H1 (cell line): Measurements from ENCODE around the gene EVI5. TPM values are rescaled to one million over a fixed set of nuclear protein-coding genes. Genes with fewer than 3 reads are reported as not detected.

ENCODE experiments used
- CTCF ChIA-PET: fragments of 300-600 bp; sonication (Branson Sonifier 250); formaldehyde crosslinking; loops from one replicate; lab custom pipeline; 2021; ENCODE audit not compliant: partially characterized antibody; lab: Charles Lee
- POLR2A ChIA-PET: fragments of 300-600 bp; sonication (Branson Sonifier 250); formaldehyde crosslinking; loops from one replicate; lab custom pipeline; 2021; ENCODE audit warnings: inconsistent platforms; ENCODE audit not compliant: partially characterized antibody; lab: Charles Lee
- DNase-seq, 2 experiments: peaks; one replicate each; pipeline versions ENCODE4 v3.0.0 to v3.0.0-alpha.2; 2010 to 2022; ENCODE audit warnings: low spot score in 2 of 2, low read depth in 1 of 2, mixed read lengths in 1 of 2
- FAIRE-seq: peaks from 2 replicates; lab custom pipeline; 2011; peaks lifted over from hg19 to GRCh38; lab: Jason Lieb, UNC
- H2AFZ ChIP-seq: 2 replicates; pipeline ENCODE4 v1.8.1; 2012; ENCODE audit warnings: low read length, inconsistent platforms
- H2AK5ac ChIP-seq: 2 replicates; pipeline ENCODE4 v1.6.1; 2013; ENCODE audit warnings: low read depth, low read length
- H2BK120ac ChIP-seq: replicated peaks from 2 replicates; pipeline ENCODE3; 2013; ENCODE audit warnings: low read depth, low read length, inconsistent platforms
- H2BK12ac ChIP-seq: 2 replicates; pipeline ENCODE4 v1.6.1; 2013; ENCODE audit warnings: low read depth, low read length
- H2BK15ac ChIP-seq: 2 replicates; pipeline ENCODE4 v1.6.1; 2013; ENCODE audit warnings: low read length
- H2BK20ac ChIP-seq: 2 replicates; pipeline ENCODE4 v1.6.1; 2013; ENCODE audit warnings: low read length
- H2BK5ac ChIP-seq: 2 replicates; pipeline ENCODE4 v1.6.1; 2013; ENCODE audit warnings: low read depth, low read length
- H3K14ac ChIP-seq: 2 replicates; pipeline ENCODE4 v1.6.1; 2013; ENCODE audit warnings: inconsistent platforms; ENCODE audit not compliant: insufficient read length
- H3K18ac ChIP-seq: 2 replicates; pipeline ENCODE4 v1.6.1; 2013; ENCODE audit warnings: low read length; ENCODE audit errors: extremely low read depth
- H3K23ac ChIP-seq: 2 replicates; pipeline ENCODE4 v1.6.1; 2013; ENCODE audit warnings: inconsistent platforms; ENCODE audit not compliant: insufficient read length
- H3K23me2 ChIP-seq: 2 replicates; pipeline ENCODE4 v1.6.1; 2013; ENCODE audit warnings: low read depth, low read length
- H3K27ac ChIP-seq: 2 replicates; pipeline ENCODE4 v1.6.1; 2011; ENCODE audit warnings: low read depth, low read length, inconsistent platforms
- H3K27me3 ChIP-seq, 4 experiments: replicated peaks in 1 of 4; 1 replicate in 1 of 4; 2 replicates in 3 of 4; pipeline versions ENCODE4 v1.6.1 to v1.8.1; 2011 to 2013; ENCODE audit warnings: low read length in 3 of 4, mild to moderate bottlenecking in 3 of 4, inconsistent platforms in 2 of 4, mixed read lengths in 2 of 4, moderate library complexity in 1 of 4; ENCODE audit not compliant: control insufficient read depth in 3 of 4, insufficient read depth in 3 of 4; ENCODE audit errors: extremely low read depth in 1 of 4
- H3K36me3 ChIP-seq, 4 experiments: 2 replicates each; pipeline versions ENCODE4 v1.6.1 to v1.8.1; 2011 to 2013; ENCODE audit warnings: mild to moderate bottlenecking in 4 of 4, low read length in 3 of 4, moderate library complexity in 2 of 4, control low read depth in 1 of 4, inconsistent platforms in 1 of 4; ENCODE audit not compliant: insufficient read depth in 4 of 4, control insufficient read depth in 2 of 4
- H3K4ac ChIP-seq: replicated peaks from 2 replicates; pipeline ENCODE3; 2013; ENCODE audit warnings: low read length, low read depth, mixed read lengths, inconsistent platforms; ENCODE audit not compliant: insufficient read length
- H3K4me1 ChIP-seq, 4 experiments: replicated peaks in 1 of 4; 1 replicate in 1 of 4; 2 replicates in 3 of 4; pipeline versions ENCODE4 v1.6.1 to v1.8.1; 2011 to 2013; ENCODE audit warnings: low read length in 3 of 4, inconsistent platforms in 2 of 4, mixed read lengths in 1 of 4; ENCODE audit not compliant: insufficient read depth in 4 of 4, control insufficient read depth in 3 of 4
- H3K4me2 ChIP-seq, 2 experiments: 2 replicates each; pipeline versions ENCODE4 v1.6.1 to v1.8.1; 2011 to 2013; ENCODE audit warnings: low read depth in 2 of 2, low read length in 2 of 2, control low read depth in 1 of 2, inconsistent platforms in 1 of 2, mild to moderate bottlenecking in 1 of 2; ENCODE audit not compliant: insufficient read depth in 1 of 2
- H3K4me3 ChIP-seq, 4 experiments: fragments of 200-600, 300-600 bp in 1 of 4; sonication (generic), shearing (Covaris generic), sonication (Bioruptor Twin) in 1 of 4; 2 replicates each; pipeline versions ENCODE4 v1.5.1 to v1.8.1; 2011 to 2016; ENCODE audit warnings: low read length in 4 of 4, low read depth in 3 of 4, control low read depth in 2 of 4, inconsistent platforms in 2 of 4, mild to moderate bottlenecking in 2 of 4, mixed read lengths in 1 of 4, moderate library complexity in 1 of 4; ENCODE audit not compliant: insufficient read depth in 2 of 4; ENCODE audit errors: extremely low read depth in 1 of 4
- H3K56ac ChIP-seq: replicated peaks from 2 replicates; pipeline ENCODE3; 2013; ENCODE audit warnings: low read depth, mild to moderate bottlenecking, mixed read lengths, low read length, inconsistent platforms; ENCODE audit not compliant: insufficient read length
- H3K79me1 ChIP-seq: 2 replicates; pipeline ENCODE4 v1.6.1; 2013; ENCODE audit warnings: low read depth, low read length, control low read depth
- H3K79me2 ChIP-seq, 2 experiments: 2 replicates each; pipeline versions ENCODE4 v1.6.1 to v1.8.1; 2012 to 2013; ENCODE audit warnings: low read length in 2 of 2, mild to moderate bottlenecking in 2 of 2, inconsistent platforms in 1 of 2; ENCODE audit not compliant: insufficient read depth in 2 of 2, control insufficient read depth in 1 of 2
- H3K9ac ChIP-seq, 4 experiments: replicated peaks in 1 of 4; 1 replicate in 1 of 4; 2 replicates in 3 of 4; pipeline versions ENCODE4 v1.6.1 to v1.8.1; 2011 to 2013; ENCODE audit warnings: low read depth in 3 of 4, low read length in 3 of 4, control low read depth in 2 of 4, mild to moderate bottlenecking in 2 of 4, moderate library complexity in 2 of 4, inconsistent platforms in 1 of 4; ENCODE audit errors: extremely low read depth in 1 of 4
- H3K9me3 ChIP-seq, 2 experiments: 2 replicates each; pipeline versions ENCODE4 v1.6.1 to v1.8.1; 2012 to 2013; ENCODE audit warnings: mild to moderate bottlenecking in 2 of 2, moderate library complexity in 2 of 2, control low read depth in 1 of 2, inconsistent platforms in 1 of 2, low read depth in 1 of 2, low read length in 1 of 2, mixed read lengths in 1 of 2; ENCODE audit not compliant: insufficient read depth in 2 of 2
- H4K20me1 ChIP-seq, 2 experiments: replicated peaks in 1 of 2; 2 replicates each; pipeline versions ENCODE3 to v1.8.1; 2011 to 2013; ENCODE audit warnings: inconsistent platforms in 2 of 2, low read length in 2 of 2, mild to moderate bottlenecking in 1 of 2; ENCODE audit not compliant: insufficient read depth in 2 of 2, control insufficient read depth in 1 of 2
- H4K5ac ChIP-seq: 2 replicates; pipeline ENCODE4 v1.6.1; 2013; ENCODE audit warnings: low read length, low read depth, mixed read lengths, inconsistent platforms; ENCODE audit not compliant: insufficient read length
- H4K8ac ChIP-seq: 2 replicates; pipeline ENCODE4 v1.8.0; 2013; ENCODE audit warnings: mild to moderate bottlenecking, moderate library complexity, low read length, inconsistent platforms; ENCODE audit not compliant: insufficient read depth; ENCODE audit errors: extremely low read depth
- H4K91ac ChIP-seq: replicated peaks from 2 replicates; pipeline ENCODE3; 2013; ENCODE audit warnings: low read length, mixed read lengths, inconsistent platforms; ENCODE audit not compliant: insufficient read length
- E2F6 ChIP-seq: IDR thresholded peaks from 2 replicates; pipeline ENCODE4 v1.6.1; 2012; ENCODE audit warnings: inconsistent platforms
- EZH2 ChIP-seq: fragments of 200-600 bp; sonication (generic); IDR thresholded peaks from 2 replicates; pipeline ENCODE4 v1.7.1; 2012; ENCODE audit warnings: low read depth, mild to moderate bottlenecking, moderate library complexity, low read length, inconsistent platforms; ENCODE audit not compliant: severe bottlenecking
- KDM4A ChIP-seq: IDR thresholded peaks from one replicate; pipeline ENCODE4 v1.7.1; 2012; ENCODE audit warnings: low read depth, mild to moderate bottlenecking, moderate library complexity, low read length, inconsistent platforms; ENCODE audit not compliant: severe bottlenecking
- POLR2A ChIP-seq, 2 experiments: IDR thresholded peaks; 1 replicate in 1 of 2; 2 replicates in 1 of 2; pipeline ENCODE4 v1.6.1; 2011; ENCODE audit warnings: low read depth in 2 of 2, low read length in 2 of 2, mild to moderate bottlenecking in 2 of 2; ENCODE audit errors: control extremely low read depth in 1 of 2
- SUZ12 ChIP-seq: fragments of 200-600 bp; sonication (generic); IDR thresholded peaks from 2 replicates; pipeline ENCODE4 v1.6.1; 2012; ENCODE audit warnings: mild to moderate bottlenecking, inconsistent platforms, low read length, moderate library complexity, mixed read lengths
- ZNF274 ChIP-seq: IDR thresholded peaks from 2 replicates; pipeline ENCODE4 v1.7.0; 2012; ENCODE audit warnings: low read length, borderline replicate concordance; ENCODE audit errors: extremely low read depth
- WGBS, 2 experiments: shearing (Covaris generic) in 1 of 2; methylation state at CpG; one replicate each; pipeline versions ENCODE4 v1.1.6 to v1.1.7; 2013 to 2015; ENCODE audit warnings: low lambda C conversion rate in 2 of 2, mixed read lengths in 2 of 2, inconsistent platforms in 1 of 2, low coverage in 1 of 2, missing lambda C conversion rate in 1 of 2; ENCODE audit not compliant: insufficient replicate concordance in 2 of 2, insufficient coverage in 1 of 2, insufficient read length in 1 of 2; ENCODE audit errors: extremely low coverage in 1 of 2, missing lambda C conversion rate in 1 of 2; 5-methylcytosine and 5-hydroxymethylcytosine counted together
- polyA plus RNA-seq, 7 experiments: library from polyadenylated mRNA; depleted of rRNA in 3 of 7; stranded (reverse) in 5 of 7; unstranded in 2 of 7; fragments of >200 nt in 5 of 7; fragments of 200-250 nt in 2 of 7; gene quantifications; 1 replicate in 5 of 7; 2 replicates in 1 of 7; 4 replicates in 1 of 7; pipeline versions ENCODE4 v1.2.1 to v1.2.3, GENCODE V29; 2011 to 2013; ENCODE audit warnings: missing spikeins in 2 of 7, mixed read lengths in 2 of 7
- total RNA-seq: library from RNA; stranded (reverse); fragmentation: NEBNext Ultra II Directional; extraction: Animal tissue kit (Norgen Biotek cat#: 25700); gene quantifications from 2 replicates; pipeline ENCODE4 v1.2.1, GENCODE V29; 2021

The EVI5 gene
- total and polyA plus RNA-seq, 2 of the 8 experiments (the other 6 are each of a cell fraction or from before 2014, with no cell fraction given) = 1.7 to 13.7 TPM

- peaks cover 88 to 100% (median 98%) of the 10 kb centered on the region in 4 experiments for H3K27me3 ChIP-seq
- no peak overlapping the region for H2BK20ac ChIP-seq
- peak overlapping the region; percentile 35 to 63 (median 47) for H3K4me3 ChIP-seq
- FAIRE-seq = no peak
- peak overlapping the region; percentile 81 to 97 for H3K4me2 ChIP-seq
- H4K20me1 ChIP-seq = peaks cover 1 to 15% of the 10 kb centered on the region in 2 experiments
- no peak overlapping the region; the same call in none of the 2 replicates for H3K18ac ChIP-seq
- H2BK15ac ChIP-seq = no peak overlapping the region
- no peak overlapping the region for H3K4ac ChIP-seq
- no peak overlapping the region for H2BK12ac ChIP-seq
- no peak overlapping the region for H3K27ac ChIP-seq
- H4K5ac ChIP-seq = no peak overlapping the region
- H2BK5ac ChIP-seq = no peak overlapping the region
- POLR2A ChIA-PET = interaction anchor here (0.6 to 2.2 kb wide), 3 partner anchors 9 to 349 kb away, joined by 3 to 9 read pairs (median 3); partner anchors contain the start of gene RPL5
- peak overlapping the region; percentile 28; the same call in 1 of the 2 replicates for H4K8ac ChIP-seq
- no peak overlapping the region for H2AK5ac ChIP-seq
- CTCF ChIA-PET = interaction anchor here (0.8 to 2.6 kb wide), 5 partner anchors 9 to 349 kb away, joined by 3 to 6 read pairs (median 4); no protein-coding TSS in a partner anchor
- H3K23me2 ChIP-seq = peaks cover 25% of the 10 kb centered on the region; the same call in 1 of the 2 replicates
- H3K14ac ChIP-seq = no peak overlapping the region
- TF ChIP-seq ZNF274 = no peak
- TF ChIP-seq POLR2A (IDR thresholded peaks at IDR 0.05; ENCODE audit: control extremely low read depth in 1 of 2, low read depth in 2 of 2, low read length in 2 of 2) = no peak
- TF ChIP-seq EZH2 = peak; percentile 96
- peak; percentile 89 for TF ChIP-seq SUZ12
- TF ChIP-seq E2F6 = peak; percentile 87
- peak; percentile 57 for TF ChIP-seq KDM4A
- H3K79me2 ChIP-seq = no peaks in the 10 kb centered on the region
- H3K79me1 ChIP-seq = no peaks in the 10 kb centered on the region
- no peak overlapping the region for H2BK120ac ChIP-seq
- no peak overlapping the region for H3K23ac ChIP-seq
- no peak overlapping the region; the same call in 1 of the 2 replicates for H2AFZ ChIP-seq
- DNase-seq = peak in 1 of 2 experiments; percentile 77
- no peak overlapping the region for H4K91ac ChIP-seq
- no peak overlapping the region for H3K9ac ChIP-seq
- peaks cover 0 to 8% (median 0%) of the 10 kb centered on the region in 4 experiments; a peak in 1 of 8 replicates for H3K36me3 ChIP-seq
- WGBS, 2 experiments = 4% methylated on average over 48 of the region's 62 CpGs; no CpG with 5 or more reads in 1 of the 2 experiments
- peaks cover 0 to 7% of the 10 kb centered on the region in 2 experiments; a peak in 1 of 4 replicates for H3K9me3 ChIP-seq
- no peak overlapping the region for H3K56ac ChIP-seq
- H3K4me1 ChIP-seq = peaks cover 0 to 54% (median 29%) of the 10 kb centered on the region in 4 experiments; a peak in 6 of 7 replicates
Observed at GRCh38 chr1:92482665-92483609, 302.0 kb downstream of the EVI5 start.
